ENCODE data around the gene TTYH2. TPM values are rescaled to one million over a fixed set of nuclear protein-coding genes. Genes with fewer than 3 reads are reported as not detected.

Gene TTYH2
- polyA plus RNA-seq, 3 donors = 12.3 to 57.4 (median 18.7) TPM

GRCh38 chr17:74303305-74303704, 89.9 kb downstream of the TTYH2 start:
- Histone ChIP-seq H3K4me1 (ENCODE audit: control insufficient read depth in 1 of 2, insufficient read depth in 2 of 2, low read length in 2 of 2) (peaks cover 4 to 11% of the 10 kb centered on the region in 2 donors), H3K79me2 (ENCODE audit: insufficient read depth, low read length) (no peaks in the 10 kb centered on the region), H3K4me3 (replicated peaks in 1 of 3; ENCODE audit: low read depth in 2 of 3, low read length in 3 of 3) (no peak overlapping the region), H3K27me3 (ENCODE audit: control insufficient read depth in 2 of 2, insufficient read depth in 2 of 2, low read length in 2 of 2) (peaks cover 0 to 4% of the 10 kb centered on the region in 2 donors), H3K36me3 (replicated peaks in 1 of 2; ENCODE audit: control insufficient read depth in 1 of 2, insufficient read depth in 2 of 2, low read length in 2 of 2) (no peaks in the 10 kb centered on the region), H4K20me1 (ENCODE audit: insufficient read depth, low read length) (no peaks in the 10 kb centered on the region), H2AFZ (ENCODE audit: insufficient read depth, low read depth, low read length, poor library complexity, severe bottlenecking) (no peak overlapping the region), H3K9ac (ENCODE audit: insufficient read depth, low read length, poor library complexity, severe bottlenecking) (no peak overlapping the region), H3K4me2 (replicated peaks; ENCODE audit: extremely low read depth, low read length, poor library complexity, severe bottlenecking) (no peak overlapping the region), H3K9me3 (replicated peaks in 1 of 2; ENCODE audit: control insufficient read depth in 1 of 2, insufficient read depth in 1 of 2, low read length in 2 of 2) (peaks cover 5 to 14% of the 10 kb centered on the region in 2 donors), H3K27ac (ENCODE audit: low read depth in 1 of 2, low read length in 2 of 2) (no peak overlapping the region)
- Mint-ChIP-seq H3K27ac (no peak overlapping the region), H3K9me3 (peaks cover 7 to 19% (median 15%) of the 10 kb centered on the region in 7 donors), H3K36me3 (no peaks in the 10 kb centered on the region), H3K4me1 (peaks cover 15% of the 10 kb centered on the region), H3K27me3 (ENCODE audit: low read depth in 3 of 3) (peaks cover 7 to 20% (median 17%) of the 10 kb centered on the region in 3 donors), H3K4me3 (no peak overlapping the region)
- intact Hi-C loops (cut with micrococcal nuclease) = loop anchor here in 1 of 2 donors (10.0 kb wide), 1 partner anchor 51 kb away; no protein-coding TSS in a partner anchor
- WGBS (ENCODE audit: insufficient coverage) = 80% methylated on average over 5 of the region's 8 CpGs
- no peak for TF ChIP-seq CTCF (IDR thresholded peaks at IDR 0.05)
- DNase-seq = no peak

GRCh38 chr17:74304184-74304583, 90.8 kb downstream of the TTYH2 start:
- Histone ChIP-seq H4K20me1 (ENCODE audit: insufficient read depth, low read length) (no peaks in the 10 kb centered on the region), H3K4me1 (ENCODE audit: control insufficient read depth in 1 of 2, insufficient read depth in 2 of 2, low read length in 2 of 2) (peaks cover 4 to 11% of the 10 kb centered on the region in 2 donors), H3K79me2 (ENCODE audit: insufficient read depth, low read length) (no peaks in the 10 kb centered on the region), H3K27me3 (ENCODE audit: control insufficient read depth in 2 of 2, insufficient read depth in 2 of 2, low read length in 2 of 2) (peaks cover 0 to 5% of the 10 kb centered on the region in 2 donors), H3K9me3 (replicated peaks in 1 of 2; ENCODE audit: control insufficient read depth in 1 of 2, insufficient read depth in 1 of 2, low read length in 2 of 2) (peaks cover 5 to 14% of the 10 kb centered on the region in 2 donors), H3K27ac (ENCODE audit: low read depth in 1 of 2, low read length in 2 of 2) (no peak overlapping the region), H2AFZ (ENCODE audit: insufficient read depth, low read depth, low read length, poor library complexity, severe bottlenecking) (no peak overlapping the region), H3K4me2 (replicated peaks; ENCODE audit: extremely low read depth, low read length, poor library complexity, severe bottlenecking) (no peak overlapping the region), H3K36me3 (replicated peaks in 1 of 2; ENCODE audit: control insufficient read depth in 1 of 2, insufficient read depth in 2 of 2, low read length in 2 of 2) (no peaks in the 10 kb centered on the region), H3K4me3 (replicated peaks in 1 of 3; ENCODE audit: low read depth in 2 of 3, low read length in 3 of 3) (no peak overlapping the region), H3K9ac (ENCODE audit: insufficient read depth, low read length, poor library complexity, severe bottlenecking) (no peak overlapping the region)
- DNase-seq = no peak
- no peak overlapping the region for H3K27ac Mint-ChIP-seq
- H3K4me1 Mint-ChIP-seq = peaks cover 16% of the 10 kb centered on the region
- no peak overlapping the region for H3K4me3 Mint-ChIP-seq
- intact Hi-C loops (cut with micrococcal nuclease) = loop anchor here in 1 of 2 donors (10.0 kb wide), 1 partner anchor 51 kb away; no protein-coding TSS in a partner anchor
- TF ChIP-seq CTCF (IDR thresholded peaks at IDR 0.05) = no peak
- peaks cover 8 to 28% (median 19%) of the 10 kb centered on the region in 3 donors for H3K27me3 Mint-ChIP-seq (ENCODE audit: low read depth in 3 of 3)
- peaks cover 7 to 19% (median 15%) of the 10 kb centered on the region in 7 donors for H3K9me3 Mint-ChIP-seq
- WGBS (ENCODE audit: insufficient coverage) = 100% methylated on average over 3 of the region's 5 CpGs
- no peaks in the 10 kb centered on the region for H3K36me3 Mint-ChIP-seq
